HUES6 (cell line): ENCODE data around the gene DLD.
"Not testable (repeated sequence)": the region's sequence is repeated elsewhere in the genome, so short reads cannot be mapped to it uniquely, and the experiment has no call there.

Experiments
- H3K27ac ChIP-seq: 2 replicates; pipeline ENCODE4 v1.7.0; 2013; ENCODE audit warnings: low read depth, mild to moderate bottlenecking, low read length, inconsistent platforms
- H3K27me3 ChIP-seq: 2 replicates; pipeline ENCODE4 v1.6.1; 2013; ENCODE audit warnings: low read length; ENCODE audit not compliant: control insufficient read depth, insufficient read depth
- H3K36me3 ChIP-seq: 2 replicates; pipeline ENCODE4 v1.6.1; 2013; ENCODE audit warnings: low read length; ENCODE audit not compliant: control insufficient read depth, insufficient read depth
- H3K4me1 ChIP-seq: 2 replicates; pipeline ENCODE4 v1.6.1; 2013; ENCODE audit warnings: low read length; ENCODE audit not compliant: control insufficient read depth, insufficient read depth
- H3K4me3 ChIP-seq: 2 replicates; pipeline ENCODE4 v1.5.1; 2013; ENCODE audit warnings: low read depth, low read length
- H3K9ac ChIP-seq: one replicate; pipeline ENCODE4 v1.6.1; 2013; ENCODE audit warnings: mild to moderate bottlenecking, low read length
- H3K9me3 ChIP-seq: 2 replicates; pipeline ENCODE4 v1.6.1; 2013; ENCODE audit warnings: low read depth, low read length; ENCODE audit not compliant: control insufficient read depth, insufficient read depth

DLD gene

GRCh38 chr7:107890962-107891635 lies at the start of gene DLD:
Gene DLD (plus strand): TSS chr7:107891183. CDS start chr7:107891251, 68 bp downstream.
- Histone ChIP-seq H3K9me3 (no peaks in the 10 kb centered on the region), H3K9ac (peak within 1 kb of the TSS; percentile 89), H3K4me3 (peak within 1 kb of the TSS; percentile 90), H3K4me1 (peaks cover 5% of the 10 kb centered on the region; the same call in 1 of the 2 replicates), H3K27me3 (no peaks in the 10 kb centered on the region), H3K36me3 (peaks cover 30% of the 10 kb centered on the region), H3K27ac (peak within 1 kb of the TSS; percentile 80)

- no peaks in the 10 kb centered on the region for H3K27me3 ChIP-seq
- no peak overlapping the region for H3K4me3 ChIP-seq
- no peak overlapping the region for H3K9ac ChIP-seq
- no peaks in the 10 kb centered on the region for H3K36me3 ChIP-seq
- H3K4me1 ChIP-seq: no peaks in the 10 kb centered on the region
- no peak overlapping the region for H3K27ac ChIP-seq
- 0 out of 2 replicates have a peak, but pooled peaks cover 3% of the 10 kb centered on the region for H3K9me3 ChIP-seq
Measured at GRCh38 chr7:107842213-107842612, 48.8 kb upstream of the DLD start.

- no peak overlapping the region for H3K9ac ChIP-seq
- H3K36me3 ChIP-seq: no peaks in the 10 kb centered on the region
- no peaks in the 10 kb centered on the region for H3K27me3 ChIP-seq
- no peak overlapping the region for H3K4me3 ChIP-seq
- no peak overlapping the region for H3K27ac ChIP-seq
- no peaks in the 10 kb centered on the region for H3K4me1 ChIP-seq
- peaks cover 6% of the 10 kb centered on the region; the same call in 1 of the 2 replicates for H3K9me3 ChIP-seq
Measured at GRCh38 chr7:107843184-107843583, 47.8 kb upstream of the DLD start.

- Histone ChIP-seq H3K9me3 (peaks cover 6% of the 10 kb centered on the region; the same call in 1 of the 2 replicates), H3K27me3 (no peaks in the 10 kb centered on the region), H3K9ac (no peak overlapping the region), H3K4me1 (no peaks in the 10 kb centered on the region), H3K36me3 (no peaks in the 10 kb centered on the region), H3K4me3 (no peak overlapping the region), H3K27ac (no peak overlapping the region)
Measured at GRCh38 chr7:107846324-107846723, 44.7 kb upstream of the DLD start.

GRCh38 chr7:107847168-107847835 lies 43.7 kb upstream of the DLD start:
- no peaks in the 10 kb centered on the region for H3K36me3 ChIP-seq
- H3K9ac ChIP-seq: no peak overlapping the region
- peaks cover 6% of the 10 kb centered on the region; the same call in 1 of the 2 replicates for H3K9me3 ChIP-seq
- H3K27ac ChIP-seq: no peak overlapping the region
- H3K4me1 ChIP-seq: no peaks in the 10 kb centered on the region
- no peak overlapping the region for H3K4me3 ChIP-seq
- no peaks in the 10 kb centered on the region for H3K27me3 ChIP-seq

- not testable (repeated sequence) for H3K9me3 ChIP-seq, H3K9ac ChIP-seq, H3K4me1 ChIP-seq, H3K27me3 ChIP-seq, H3K36me3 ChIP-seq, H3K4me3 ChIP-seq, H3K27ac ChIP-seq
Measured at GRCh38 chr7:107847836-107848175, 43.2 kb upstream of the DLD start.

GRCh38 chr7:107848211-107848610 lies 42.8 kb upstream of the DLD start:
- H3K27me3 ChIP-seq, H3K27ac ChIP-seq, H3K9me3 ChIP-seq, H3K36me3 ChIP-seq, H3K4me1 ChIP-seq, H3K9ac ChIP-seq, H3K4me3 ChIP-seq: not testable (repeated sequence)

- Histone ChIP-seq H3K4me1 (no peaks in the 10 kb centered on the region), H3K9me3 (peaks cover 6% of the 10 kb centered on the region; the same call in 1 of the 2 replicates), H3K27ac (no peak overlapping the region), H3K9ac (no peak overlapping the region), H3K36me3 (no peaks in the 10 kb centered on the region), H3K4me3 (no peak overlapping the region), H3K27me3 (peaks cover 3% of the 10 kb centered on the region)
Measured at GRCh38 chr7:107850216-107850615, 40.8 kb upstream of the DLD start.

- Histone ChIP-seq H3K4me3 (no peak overlapping the region), H3K36me3 (no peaks in the 10 kb centered on the region), H3K9me3 (peaks cover 6% of the 10 kb centered on the region; the same call in 1 of the 2 replicates), H3K27me3 (peaks cover 3% of the 10 kb centered on the region), H3K27ac (no peak overlapping the region), H3K4me1 (no peaks in the 10 kb centered on the region), H3K9ac (no peak overlapping the region)
Measured at GRCh38 chr7:107850643-107851042, 40.3 kb upstream of the DLD start.

GRCh38 chr7:107854454-107854853 lies 36.5 kb upstream of the DLD start:
- Histone ChIP-seq H3K9me3 (no peaks in the 10 kb centered on the region), H3K36me3 (no peaks in the 10 kb centered on the region), H3K27ac (no peak overlapping the region), H3K27me3 (peaks cover 3% of the 10 kb centered on the region), H3K9ac (no peak overlapping the region), H3K4me3 (no peak overlapping the region), H3K4me1 (no peaks in the 10 kb centered on the region)

GRCh38 chr7:107854989-107855388 lies 36.0 kb upstream of the DLD start:
- Histone ChIP-seq H3K9ac (no peak overlapping the region), H3K27ac (no peak overlapping the region), H3K27me3 (peaks cover 3% of the 10 kb centered on the region), H3K4me1 (no peaks in the 10 kb centered on the region), H3K36me3 (no peaks in the 10 kb centered on the region), H3K4me3 (no peak overlapping the region), H3K9me3 (no peaks in the 10 kb centered on the region)
